Suppressor macrophage treated with lipopolysaccharide for 4 hours (primary cell): ENCODE results near the gene TMEM69.
"Not testable (repeated sequence)": the region's sequence is repeated elsewhere in the genome, so short reads cannot be mapped to it uniquely, and the experiment has no call there.

ENCODE experiments used
- DNase-seq: peaks from one replicate; pipeline ENCODE4 v3.0.0-alpha.2; 2020

Gene TMEM69, protein sequence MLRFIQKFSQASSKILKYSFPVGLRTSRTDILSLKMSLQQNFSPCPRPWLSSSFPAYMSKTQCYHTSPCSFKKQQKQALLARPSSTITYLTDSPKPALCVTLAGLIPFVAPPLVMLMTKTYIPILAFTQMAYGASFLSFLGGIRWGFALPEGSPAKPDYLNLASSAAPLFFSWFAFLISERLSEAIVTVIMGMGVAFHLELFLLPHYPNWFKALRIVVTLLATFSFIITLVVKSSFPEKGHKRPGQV

DNA sequence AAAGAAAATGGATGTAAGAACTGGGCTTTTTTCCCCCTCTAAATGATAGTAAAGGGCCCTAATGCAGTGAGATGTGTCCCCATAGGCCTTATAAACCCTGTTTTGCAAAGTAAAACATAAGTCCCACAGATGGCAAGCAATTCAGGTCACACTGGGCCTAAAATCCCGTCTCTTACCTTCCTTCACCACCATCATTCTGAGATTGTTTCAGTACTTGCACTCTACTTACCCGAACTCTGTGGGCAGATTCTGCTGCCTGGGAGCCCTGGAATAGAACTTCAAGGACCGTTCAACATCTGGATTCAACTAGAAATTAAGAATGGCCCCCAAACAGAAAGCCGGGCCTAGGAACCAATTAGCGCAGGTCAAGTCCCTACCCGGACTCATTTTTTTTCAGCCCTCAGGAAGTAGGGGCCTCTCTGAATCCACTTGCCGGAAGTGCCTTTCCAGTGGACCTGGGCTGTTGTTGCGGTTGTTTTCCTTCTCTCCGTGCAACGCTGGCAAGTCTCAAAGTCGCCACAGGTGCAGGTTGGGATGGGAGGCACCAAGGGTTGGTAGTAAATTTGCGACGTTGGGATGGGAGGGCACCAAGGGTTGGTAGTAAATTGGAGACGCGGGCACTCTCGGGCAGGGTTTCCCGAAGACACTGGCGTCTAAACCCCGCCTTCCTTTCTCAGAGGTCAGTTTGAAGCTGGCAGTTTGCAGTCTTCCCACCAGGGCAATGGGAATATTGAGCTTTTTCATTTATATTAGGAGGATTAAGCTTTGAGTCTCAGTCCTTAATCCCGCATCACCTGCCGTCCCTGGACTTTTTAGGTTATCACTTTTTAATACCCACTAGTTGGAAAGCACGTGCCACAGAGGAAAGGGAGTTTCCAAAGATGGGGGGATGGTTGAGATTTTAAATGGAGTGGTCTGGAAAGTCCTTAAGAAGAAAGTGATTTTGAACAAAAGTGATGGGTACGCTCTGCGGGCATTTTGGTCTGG is at the start of gene TMEM69:
TMEM69 (plus strand) TSS at position 428 of the 987 bp plus-strand sequence. CDS start 2,888 bp downstream, outside the sequence.
- DNase-seq = peak; percentile 91

DNA sequence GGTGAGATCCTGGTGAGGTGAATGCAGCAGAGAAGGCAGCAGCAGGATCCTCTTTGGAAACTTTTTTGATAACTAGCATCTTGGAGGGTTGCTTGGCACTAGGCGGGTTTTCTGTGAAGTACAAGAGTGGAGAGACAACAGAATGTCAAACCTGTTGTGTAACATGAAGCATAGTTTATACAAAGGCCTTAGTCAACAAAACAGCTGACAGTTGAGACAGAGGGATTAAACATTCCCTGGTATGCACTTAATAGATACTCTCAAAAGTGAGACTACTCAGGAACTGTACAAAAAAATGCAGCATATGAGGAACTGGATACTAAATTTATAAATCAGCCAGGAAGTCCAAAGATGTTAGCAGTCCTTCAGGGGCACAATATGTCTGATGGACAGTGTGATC is 47.7 kb upstream of the TMEM69 start:
- DNase-seq = no peak

DNA sequence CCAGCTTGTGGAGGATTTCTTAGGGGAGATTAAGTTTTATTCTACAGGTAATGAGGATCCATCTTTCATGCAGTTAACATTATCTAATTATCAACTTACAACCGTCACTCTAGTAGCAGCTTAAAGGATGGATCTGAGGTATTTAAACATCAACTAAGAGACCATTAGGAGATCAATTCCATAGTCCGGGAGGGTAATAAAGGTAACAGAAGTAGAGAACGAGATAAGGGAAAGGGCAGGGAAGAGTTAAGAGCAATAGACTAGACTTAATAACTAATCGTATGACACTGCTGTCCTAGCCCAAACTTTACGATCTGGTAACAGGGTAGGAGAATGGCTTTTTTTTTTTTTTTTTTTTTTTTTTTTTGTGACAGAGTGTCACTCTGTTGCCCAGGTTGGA is 44.7 kb upstream of the TMEM69 start:
- no peak for DNase-seq

DNA sequence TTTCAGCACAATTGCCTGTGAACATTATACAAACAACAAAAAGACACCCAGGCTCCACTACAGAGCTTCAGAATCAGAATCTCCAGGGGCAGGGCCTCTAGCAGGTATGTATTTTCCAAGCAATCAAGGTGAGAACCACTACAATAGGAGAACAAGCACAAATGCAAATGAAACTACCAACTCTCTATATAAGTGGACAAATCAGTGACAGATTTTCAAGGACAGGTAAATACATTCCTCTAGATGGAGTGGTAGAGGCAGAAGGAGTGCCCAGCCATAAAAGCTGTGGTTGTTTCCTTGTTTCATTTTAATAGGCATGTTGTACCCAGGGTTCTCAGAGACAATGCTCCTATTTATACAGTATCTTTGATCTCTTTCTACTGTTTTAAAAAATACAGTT is 44.0 kb upstream of the TMEM69 start:
- DNase-seq = no peak

DNA sequence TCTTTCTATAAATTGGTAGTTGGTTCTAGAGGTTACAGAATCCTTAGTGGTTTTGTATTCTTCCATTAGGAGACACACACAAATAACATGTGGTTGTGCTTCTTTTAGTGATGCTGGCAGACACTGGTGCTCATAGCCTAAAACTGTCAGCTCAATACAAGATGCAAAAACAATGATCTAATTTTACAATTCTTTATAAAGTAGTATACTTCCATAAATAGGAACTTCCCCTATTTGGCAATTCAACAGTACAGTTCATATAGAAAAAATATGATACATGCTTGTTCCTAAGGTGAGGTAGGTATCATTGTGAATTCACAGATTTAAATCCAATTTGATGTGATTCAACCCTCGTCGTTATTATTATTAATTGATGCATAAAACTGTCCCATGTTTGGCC is 43.3 kb upstream of the TMEM69 start:
- peak; percentile 5 for DNase-seq

DNA sequence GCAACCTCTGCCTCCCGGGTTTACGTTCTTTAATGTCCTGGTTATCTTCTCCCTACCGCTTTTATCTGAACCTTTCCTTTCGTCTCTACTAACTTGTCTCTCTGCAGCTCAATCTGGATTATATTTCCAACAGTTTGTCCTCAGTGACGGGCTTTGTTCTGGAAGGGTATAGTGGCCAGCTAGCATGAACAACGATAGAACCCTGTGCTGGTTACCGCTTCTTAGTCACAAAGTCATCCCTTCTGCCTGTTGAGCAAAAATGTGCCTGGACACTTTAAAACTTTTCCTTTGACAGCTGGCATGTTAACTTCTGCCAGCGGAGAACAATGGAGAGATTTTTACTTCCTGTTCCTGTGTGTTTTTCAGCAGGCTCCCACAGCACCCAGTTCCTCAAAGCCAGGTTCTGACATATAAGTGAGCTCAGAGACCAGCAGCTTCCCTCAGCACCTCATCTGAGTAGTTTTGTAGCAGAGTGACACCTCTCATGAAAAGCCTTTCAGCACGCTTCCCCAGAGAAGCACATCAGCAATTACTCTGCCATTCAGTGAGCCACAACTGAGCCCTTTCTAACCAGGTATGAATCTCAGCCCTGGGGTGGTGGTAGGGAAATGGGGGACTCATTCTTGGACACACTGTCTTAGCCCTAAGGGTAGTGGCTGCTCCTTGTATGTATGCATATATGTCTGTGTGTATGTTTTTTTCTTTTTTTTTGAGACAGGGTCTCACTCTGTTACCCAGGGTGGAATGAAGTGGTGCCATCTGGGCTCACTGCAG is 40.5 kb upstream of the TMEM69 start:
- DNase-seq = peak; percentile 81

DNA sequence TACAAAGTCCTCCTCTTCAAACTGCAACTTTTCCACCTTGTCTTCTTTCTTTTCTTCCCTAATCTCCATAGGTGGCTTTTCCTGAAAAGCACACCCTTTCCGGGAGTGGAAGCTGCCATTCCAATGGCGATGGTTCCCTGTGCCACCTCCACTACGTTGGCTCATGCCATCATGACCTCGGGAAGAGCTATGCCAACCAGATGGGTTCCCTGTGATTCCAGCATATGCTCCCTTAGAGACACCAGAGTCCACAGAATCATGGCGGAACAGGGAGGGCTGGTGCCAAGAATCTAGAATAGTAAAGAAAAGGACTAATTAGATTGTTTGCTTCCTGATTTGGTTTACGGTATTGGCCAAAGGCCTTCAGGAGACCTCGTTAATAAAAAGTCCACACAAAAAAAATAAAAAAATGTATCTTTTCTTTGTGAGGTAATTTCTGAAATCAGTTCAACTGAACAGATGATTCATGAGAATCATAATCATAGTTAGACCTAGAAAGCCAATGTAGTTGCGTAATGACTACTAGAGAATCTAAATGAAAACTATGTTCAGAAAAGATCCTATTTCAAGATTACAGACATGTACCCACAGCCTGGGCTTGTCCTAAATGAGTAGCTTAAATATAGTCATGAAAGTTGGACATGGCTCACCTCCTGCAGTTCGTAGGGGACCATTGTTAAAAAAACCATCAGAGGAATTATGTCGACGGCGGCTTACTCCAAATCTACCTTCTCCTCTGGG is 33.3 kb upstream of the TMEM69 start:
- DNase-seq = no peak

DNA sequence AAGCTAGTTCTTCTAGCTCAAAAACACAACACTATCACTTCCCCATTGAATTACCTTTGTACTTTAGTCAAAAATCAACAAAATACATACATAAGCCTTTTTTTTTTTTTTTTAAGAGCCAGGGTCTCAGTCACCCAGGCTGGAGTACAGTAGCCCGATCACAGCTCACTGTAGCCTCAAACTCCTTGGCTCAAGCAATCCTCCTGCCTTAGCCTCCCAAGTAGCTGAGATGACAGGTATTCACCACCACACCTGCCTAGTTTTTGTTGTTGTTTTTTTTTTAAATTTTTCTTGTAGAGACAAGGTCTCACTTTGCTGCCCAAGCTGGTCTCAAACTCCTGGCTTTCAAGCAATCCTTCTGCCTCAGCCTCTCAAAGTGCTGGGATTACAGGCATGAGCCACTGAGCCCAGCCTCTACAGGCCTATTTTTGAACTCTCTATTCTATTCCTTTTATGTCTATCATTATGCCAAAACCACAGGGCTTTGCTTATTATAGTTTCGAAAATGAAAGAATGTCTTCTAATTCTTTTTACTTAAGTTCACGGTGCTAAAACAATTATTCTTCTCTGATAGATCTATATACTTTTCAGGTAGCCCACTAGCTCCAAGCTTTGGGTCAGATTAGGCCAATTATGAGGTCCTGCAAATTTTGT is 31.3 kb upstream of the TMEM69 start:
- no peak for DNase-seq

DNA sequence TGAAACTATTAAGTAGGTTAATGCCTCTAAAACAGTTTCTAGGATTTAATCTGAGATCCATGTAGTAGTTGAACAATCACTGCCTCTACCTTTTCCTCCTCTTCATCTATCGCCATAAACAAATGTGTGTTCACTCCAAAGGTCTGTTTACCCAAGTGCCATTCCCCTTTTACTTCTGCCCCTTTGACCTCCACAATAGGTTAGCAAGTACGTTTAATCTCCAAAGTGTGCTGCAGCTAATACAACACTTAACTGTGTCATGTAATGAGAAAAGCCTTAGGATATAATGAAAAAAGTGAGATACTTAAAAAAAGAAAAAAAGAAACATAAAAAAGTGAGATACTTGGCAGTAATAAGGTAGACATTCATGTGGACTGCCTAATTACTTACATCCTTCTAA is 29.8 kb upstream of the TMEM69 start:
- DNase-seq = no peak

DNA sequence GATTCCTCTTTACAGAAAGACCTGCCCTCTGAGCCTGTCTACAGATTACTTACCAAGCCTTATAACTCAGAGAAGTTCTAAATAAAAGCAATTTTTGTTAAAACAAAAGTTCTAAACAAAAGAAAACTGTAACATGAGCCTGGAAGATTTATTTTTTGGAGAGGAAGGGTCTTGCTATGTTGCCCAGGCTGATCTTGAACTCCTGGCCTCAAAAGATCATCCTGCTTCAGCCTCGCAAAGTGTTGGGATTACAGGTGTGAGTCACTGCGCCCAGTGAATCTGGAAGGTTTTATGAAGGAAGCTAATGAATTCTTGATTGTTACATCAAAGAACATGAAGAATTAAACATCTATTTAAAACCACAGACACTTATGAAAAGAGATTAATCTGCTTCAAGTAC is 28.8 kb upstream of the TMEM69 start:
- no peak for DNase-seq

DNA sequence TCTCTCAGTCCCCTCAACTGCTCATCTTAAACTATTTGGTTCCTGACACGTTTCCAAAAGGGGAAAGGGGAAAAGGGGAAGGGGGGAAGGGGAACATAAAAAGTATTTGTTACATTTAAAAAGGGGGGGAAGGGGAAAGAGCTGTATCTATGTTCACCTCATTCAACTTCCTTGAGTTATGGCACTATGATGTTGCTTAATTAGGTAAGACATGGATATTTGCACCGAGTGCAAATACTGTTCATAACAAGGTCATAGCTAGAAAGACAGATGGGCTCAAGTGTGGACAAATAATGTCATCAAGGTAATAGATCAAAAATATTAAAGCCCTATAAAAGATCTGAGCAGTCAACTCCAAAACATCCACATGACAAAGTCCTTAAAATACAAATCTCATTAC is 27.6 kb upstream of the TMEM69 start:
- no peak for DNase-seq

DNA sequence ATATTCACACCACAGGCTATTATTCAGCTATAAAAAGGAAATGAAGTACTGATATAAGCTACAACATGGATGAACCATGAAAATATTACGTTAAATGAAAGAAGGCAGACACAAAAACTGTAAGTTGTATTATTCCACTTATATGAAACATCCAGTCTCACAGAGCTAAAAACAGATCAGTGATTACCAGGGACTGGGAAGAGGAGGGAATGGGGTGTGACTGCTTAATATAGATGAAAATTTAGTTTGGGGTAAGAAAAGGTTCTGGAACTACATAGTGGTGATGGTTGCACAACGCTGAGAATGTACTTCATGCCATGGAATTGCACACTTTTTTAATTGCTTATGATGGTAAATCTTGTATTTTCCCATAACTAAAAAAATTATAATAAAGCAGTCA is 21.1 kb upstream of the TMEM69 start:
- DNase-seq = no peak

DNA sequence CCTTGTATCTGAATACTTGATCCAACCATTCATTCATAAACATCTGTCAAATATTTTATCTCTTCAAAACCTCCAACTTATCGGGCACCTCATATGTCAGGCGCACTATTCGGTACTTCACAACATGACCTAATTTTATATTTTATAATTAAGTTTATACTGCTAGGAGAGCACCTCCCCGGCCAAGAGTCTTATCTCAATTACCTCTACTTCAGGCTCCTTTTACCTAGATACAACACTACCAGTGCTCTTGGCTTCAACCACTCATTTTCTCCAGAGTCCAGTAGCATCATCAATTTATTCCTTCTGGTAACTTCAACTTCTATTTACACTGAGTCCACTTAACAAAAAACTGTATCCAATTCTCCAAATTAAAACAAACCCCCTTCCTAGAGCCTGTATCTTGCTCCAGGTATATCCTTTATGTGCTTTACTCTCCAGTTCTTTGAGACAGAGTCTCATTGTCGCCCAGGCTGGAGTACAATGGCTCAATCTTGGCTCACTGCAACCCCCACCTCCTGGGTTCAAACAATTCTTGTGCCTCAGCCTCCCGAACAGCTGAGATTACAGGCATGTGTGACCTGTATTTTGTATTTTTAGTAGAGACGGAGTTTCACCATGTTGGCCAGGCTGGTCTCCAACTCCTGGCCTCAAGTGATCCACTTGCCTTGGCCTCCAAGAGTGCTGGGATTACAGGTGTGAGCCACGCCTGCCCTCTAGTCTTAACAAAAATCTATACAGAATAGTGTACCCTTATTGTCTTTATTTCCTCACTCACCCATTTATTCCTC is 20.5 kb upstream of the TMEM69 start:
- DNase-seq = no peak

DNA sequence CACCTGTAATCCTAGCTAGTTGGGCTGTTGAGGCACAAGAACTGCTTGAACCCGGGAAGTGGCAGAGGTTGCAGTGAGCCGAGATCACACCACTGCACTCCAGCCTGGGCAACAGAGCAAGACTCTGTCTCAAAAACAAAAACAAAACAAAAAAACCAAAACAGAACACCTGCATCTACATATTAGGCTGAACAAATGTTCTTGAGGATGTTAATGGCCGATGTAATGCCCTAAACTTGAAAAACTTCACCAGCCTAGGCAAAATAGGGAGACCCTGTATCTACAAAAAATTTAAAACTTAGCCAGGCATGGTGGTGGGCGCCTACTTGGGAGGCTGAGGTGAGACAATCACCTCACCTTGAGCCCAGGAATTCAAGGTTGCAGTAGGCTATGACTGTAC is 19.5 kb upstream of the TMEM69 start:
- no peak for DNase-seq

DNA sequence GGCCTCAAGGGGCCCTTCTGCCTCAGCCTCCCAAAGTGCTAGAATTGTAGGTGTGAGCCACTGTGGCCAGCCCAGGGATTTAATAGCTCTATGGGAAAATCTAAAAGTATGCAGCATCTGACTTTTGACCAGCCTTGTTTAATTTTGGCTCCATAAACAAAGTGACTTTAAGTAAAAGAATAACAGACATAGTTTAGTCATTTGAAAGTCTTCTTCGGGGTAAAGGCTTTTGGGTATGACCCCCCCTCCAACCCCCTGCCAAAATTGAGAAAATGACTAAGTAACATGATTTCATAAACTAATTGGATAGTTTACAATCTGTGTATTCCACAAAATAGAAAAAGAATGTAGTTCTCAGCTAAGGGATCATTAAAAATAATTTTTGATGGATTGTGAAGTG is 18.6 kb upstream of the TMEM69 start:
- no peak for DNase-seq

DNA sequence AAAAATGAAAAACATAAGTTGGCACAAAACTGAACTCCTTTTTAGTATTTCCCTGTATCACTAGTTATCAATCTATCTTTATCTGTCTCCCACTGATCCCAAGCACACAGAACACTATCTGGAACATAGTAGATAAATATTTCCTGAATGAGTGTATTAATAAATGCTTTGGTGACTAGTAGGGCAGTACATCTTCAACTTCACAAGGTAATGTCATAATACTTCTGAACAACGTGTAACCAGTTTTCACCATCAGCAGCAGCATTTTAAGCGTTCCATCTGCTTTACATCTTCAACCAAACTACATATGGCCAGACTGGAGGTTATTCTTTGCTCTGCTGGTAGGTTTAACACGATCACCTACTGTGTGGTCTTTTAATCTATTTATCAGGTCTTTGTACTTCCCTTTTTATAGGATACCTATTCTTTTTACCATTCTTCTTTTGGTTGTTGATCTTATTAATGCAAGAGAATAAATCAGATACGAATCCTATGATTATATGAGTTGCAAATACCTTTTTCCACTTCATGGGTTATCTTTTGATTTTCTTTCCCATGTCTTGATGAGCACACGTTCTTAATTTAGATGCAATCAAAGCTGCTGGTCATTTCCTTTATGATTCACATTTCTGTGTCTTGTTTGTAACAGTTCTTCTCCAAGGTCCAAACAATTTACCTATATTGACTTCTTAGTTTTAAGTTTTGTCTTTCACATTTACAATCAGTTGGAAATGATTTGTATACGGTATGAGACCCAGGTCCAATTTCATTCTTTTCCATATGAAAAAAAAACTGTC is 17.9 kb upstream of the TMEM69 start:
- DNase-seq = no peak

DNA sequence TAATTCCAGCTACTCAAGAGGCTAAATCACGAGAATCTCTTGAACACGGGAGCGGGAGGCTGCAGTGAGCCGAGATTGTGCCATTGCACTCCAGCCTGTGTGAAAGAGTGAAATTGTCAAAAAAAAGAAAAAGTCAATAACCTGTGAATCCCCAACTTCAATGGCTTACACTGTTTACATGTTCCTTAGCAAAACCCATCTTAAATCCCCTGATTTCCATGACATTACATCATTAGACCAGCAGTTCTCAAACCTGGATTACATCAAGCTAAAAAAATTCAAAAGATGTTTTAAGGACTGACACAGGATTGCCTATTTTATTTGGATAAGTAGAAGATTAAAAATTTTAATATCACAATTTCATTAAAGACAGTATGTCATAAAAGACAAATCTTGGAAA is 14.0 kb upstream of the TMEM69 start:
- no peak for DNase-seq

DNA sequence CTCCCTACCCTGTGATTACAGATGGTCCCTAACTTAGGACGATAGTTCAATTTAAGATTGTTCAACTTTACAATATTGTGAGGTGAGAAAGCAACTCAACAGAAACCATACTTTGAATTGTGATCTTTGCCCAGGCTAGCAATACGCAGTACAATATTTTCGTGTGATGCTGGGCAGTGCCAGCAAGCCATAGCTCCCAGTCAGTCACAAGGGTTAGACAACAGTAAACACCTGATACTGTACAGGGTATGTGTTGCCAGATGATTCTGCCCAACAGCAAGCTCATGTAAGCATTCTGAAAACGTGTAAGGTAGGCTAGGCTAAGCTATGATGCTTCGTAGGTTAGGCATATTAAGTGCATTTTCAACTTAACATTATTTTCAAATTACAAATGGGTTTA is 13.5 kb upstream of the TMEM69 start:
- no peak for DNase-seq

DNA sequence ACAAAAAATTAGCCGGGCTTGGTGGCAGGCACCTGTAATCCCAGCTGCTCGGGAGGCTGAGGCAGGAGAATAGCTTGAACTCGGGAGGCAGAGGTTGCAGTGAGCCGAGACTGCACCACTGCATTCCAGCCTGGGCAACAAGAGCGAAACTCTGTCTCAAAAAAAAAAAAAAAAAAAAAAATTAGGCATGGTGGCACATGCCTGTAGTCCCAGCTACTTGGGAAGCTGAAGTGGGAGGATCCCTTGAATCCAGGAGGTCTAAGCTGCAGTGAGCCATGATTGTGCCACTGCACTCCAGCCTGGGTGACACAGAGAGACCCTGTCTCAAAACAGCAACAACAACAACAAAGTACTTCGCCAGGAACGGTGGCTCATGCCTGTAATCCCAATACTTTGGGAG is 11.4 kb upstream of the TMEM69 start:
- not testable (repeated sequence) for DNase-seq

DNA sequence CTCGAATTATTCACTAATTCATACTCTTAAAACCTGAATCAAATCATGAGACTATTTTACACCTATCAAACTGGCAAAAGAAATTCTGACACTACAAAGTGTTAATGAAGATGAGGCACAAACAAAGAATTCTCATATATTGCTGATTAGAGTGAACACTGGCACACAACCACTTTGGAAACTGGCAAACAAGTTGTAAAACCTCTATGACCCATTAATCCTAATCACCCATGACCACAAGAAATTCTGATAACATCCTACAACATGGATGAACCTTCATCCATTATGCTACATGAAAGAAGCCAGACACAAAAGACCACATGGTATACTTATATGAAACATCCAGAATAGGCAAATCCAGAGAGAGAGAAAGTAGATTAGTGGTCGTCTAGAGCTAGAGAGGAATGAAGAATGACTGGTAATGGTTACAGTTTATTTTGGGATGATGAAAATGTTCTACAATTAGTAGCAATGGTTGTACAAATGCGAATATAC is 10.2 kb upstream of the TMEM69 start:
- no peak for DNase-seq
